K562 (cell line): ENCODE results near the gene TJP3. TPM values are rescaled to one million over a fixed set of nuclear protein-coding genes. Genes with fewer than 3 reads are reported as not detected.

Source experiments
- DPF2 ChIP-seq: fragments of 450-650 bp; IDR thresholded peaks from 2 replicates; pipeline ENCODE4 v1.6.1; 2016
- ESRRA ChIP-seq: fragments of 450-650 bp; IDR thresholded peaks from 2 replicates; pipeline ENCODE4 v1.6.1; 2014; ENCODE audit warnings: low read depth, mild to moderate bottlenecking, moderate library complexity, borderline replicate concordance
- HNRNPK ChIP-seq: fragments of 200-400 bp; formaldehyde crosslinking; IDR thresholded peaks from one replicate; pipeline ENCODE4 v1.6.1; 2018; ENCODE audit warnings: mild to moderate bottlenecking, low read depth, low read length; ENCODE audit not compliant: poor library complexity, severe bottlenecking
- KHSRP ChIP-seq: fragments of 450-650 bp; IDR thresholded peaks from 2 replicates; pipeline ENCODE4 v1.6.1; 2017
- NFIC ChIP-seq: fragments of 450-650 bp; IDR thresholded peaks from 2 replicates; pipeline ENCODE4 v1.6.1; 2017; ENCODE audit warnings: mild to moderate bottlenecking, inconsistent platforms
- PHB2 ChIP-seq: fragments of 450-650 bp; IDR thresholded peaks from 2 replicates; pipeline ENCODE4 v1.6.1; 2017; ENCODE audit warnings: low read depth
- SUPT5H ChIP-seq: fragments of 450-650 bp; IDR thresholded peaks from 2 replicates; pipeline ENCODE4 v1.6.1; 2016
- TAF7 ChIP-seq: fragments of 450-650 bp; IDR thresholded peaks from 2 replicates; pipeline ENCODE4 v1.6.1; 2016; ENCODE audit warnings: missing genetic modification characterization, missing compliant biosample characterization
- YY1 ChIP-seq, 3 experiments: IDR thresholded peaks; 2 replicates each; pipeline ENCODE4 v1.6.1; 2011; ENCODE audit warnings: low read length in 2 of 3, mild to moderate bottlenecking in 2 of 3, moderate library complexity in 2 of 3, borderline replicate concordance in 1 of 3, control low read depth in 1 of 3, low read depth in 1 of 3; ENCODE audit not compliant: insufficient read depth in 3 of 3, insufficient replicate concordance in 2 of 3, control insufficient read depth in 1 of 3, insufficient read length in 1 of 3; ENCODE audit errors: extremely low read depth in 1 of 3
- ZBTB8A ChIP-seq: fragments of 450-650 bp; IDR thresholded peaks from 2 replicates; pipeline ENCODE4 v1.6.1; 2018; ENCODE audit warnings: mild to moderate bottlenecking, moderate library complexity; ENCODE audit not compliant: partially characterized antibody
- ZNF766 ChIP-seq: fragments of 200-800 bp; sonication (Bioruptor generic); conservative IDR thresholded peaks from 2 replicates; pipeline ENCODE4 v1.6.1; 2016; ENCODE audit warnings: missing genetic modification characterization, missing compliant biosample characterization
- polyA plus RNA-seq, 8 experiments: library from polyadenylated mRNA; depleted of rRNA in 4 of 8; stranded (reverse) in 5 of 8; unstranded in 3 of 8; fragments of >200 nt; fragmentation: Nextera tagmentation in 2 of 8; fragmentation: Illumina TruSeq in 1 of 8; extraction: Ambion mirVana in 2 of 8; extraction: Trizol in 1 of 8; gene quantifications; 2 replicates each; pipeline versions ENCODE4 v1.2.1 to v1.2.3, GENCODE V29; 2011 to 2014; ENCODE audit warnings: inconsistent platforms in 1 of 8, missing spikeins in 1 of 8
- total RNA-seq, 7 experiments: library from RNA; depleted of rRNA in 6 of 7; stranded (reverse); fragments of >200 nt in 6 of 7; fragmentation: Illumina TruSeq in 2 of 7; extraction: Trizol in 2 of 7; gene quantifications; 2 replicates each; pipeline versions ENCODE4 v1.2.1 to v1.2.3, GENCODE V29; 2011 to 2021; ENCODE audit warnings: low replicate concordance in 1 of 7
- TF ChIP-seq, protein P1 (sequence below): fragments of 450-650 bp; IDR thresholded peaks from 2 replicates; pipeline ENCODE4 v1.6.1; 2016; ENCODE audit warnings: low read depth
- TF ChIP-seq, protein P2 (sequence below): fragments of 450-650 bp; IDR thresholded peaks from 2 replicates; pipeline ENCODE4 v1.6.1; 2017; ENCODE audit warnings: mild to moderate bottlenecking, moderate library complexity
- TF ChIP-seq, protein P3 (sequence below): fragments of 450-650 bp; formaldehyde crosslinking; conservative IDR thresholded peaks from 2 replicates; pipeline ENCODE4 v1.4.0; 2022; ENCODE audit warnings: mild to moderate bottlenecking, missing genetic modification characterization

TJP3 gene
- total and polyA plus RNA-seq, 9 of the 15 experiments (the other 6 are each of a cell fraction or from before 2014, with no cell fraction given): 0.11 to 2.4 (median 0.57) TPM; not detected in 1

DNA sequence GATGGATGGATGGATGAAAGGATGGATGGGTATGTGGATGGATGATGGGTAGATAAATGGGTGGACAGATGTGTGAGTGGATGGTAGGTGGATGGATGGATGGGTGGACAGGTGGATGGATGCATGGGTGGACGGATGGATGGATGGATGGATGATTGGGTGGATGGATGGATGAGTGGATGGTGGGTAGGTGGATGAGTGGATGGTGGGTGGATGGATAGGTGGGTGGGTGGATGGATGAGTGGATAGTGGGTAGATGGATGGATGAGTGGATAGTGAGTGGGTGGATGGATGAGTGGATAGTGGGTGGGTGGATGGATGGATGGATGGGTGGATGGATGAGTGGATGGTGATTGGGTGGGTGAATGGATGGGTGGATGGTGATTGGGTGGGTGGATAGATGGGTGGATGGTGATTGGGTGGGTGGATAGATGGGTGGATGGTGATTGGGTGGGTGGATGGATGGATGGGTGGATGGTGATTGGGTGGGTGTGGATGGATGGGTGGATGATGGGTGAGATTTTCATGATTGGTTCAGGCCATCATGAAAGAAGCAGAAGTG, 68.4 kb downstream of the TJP3 start (continued):
- TF ChIP-seq, protein P1, sequence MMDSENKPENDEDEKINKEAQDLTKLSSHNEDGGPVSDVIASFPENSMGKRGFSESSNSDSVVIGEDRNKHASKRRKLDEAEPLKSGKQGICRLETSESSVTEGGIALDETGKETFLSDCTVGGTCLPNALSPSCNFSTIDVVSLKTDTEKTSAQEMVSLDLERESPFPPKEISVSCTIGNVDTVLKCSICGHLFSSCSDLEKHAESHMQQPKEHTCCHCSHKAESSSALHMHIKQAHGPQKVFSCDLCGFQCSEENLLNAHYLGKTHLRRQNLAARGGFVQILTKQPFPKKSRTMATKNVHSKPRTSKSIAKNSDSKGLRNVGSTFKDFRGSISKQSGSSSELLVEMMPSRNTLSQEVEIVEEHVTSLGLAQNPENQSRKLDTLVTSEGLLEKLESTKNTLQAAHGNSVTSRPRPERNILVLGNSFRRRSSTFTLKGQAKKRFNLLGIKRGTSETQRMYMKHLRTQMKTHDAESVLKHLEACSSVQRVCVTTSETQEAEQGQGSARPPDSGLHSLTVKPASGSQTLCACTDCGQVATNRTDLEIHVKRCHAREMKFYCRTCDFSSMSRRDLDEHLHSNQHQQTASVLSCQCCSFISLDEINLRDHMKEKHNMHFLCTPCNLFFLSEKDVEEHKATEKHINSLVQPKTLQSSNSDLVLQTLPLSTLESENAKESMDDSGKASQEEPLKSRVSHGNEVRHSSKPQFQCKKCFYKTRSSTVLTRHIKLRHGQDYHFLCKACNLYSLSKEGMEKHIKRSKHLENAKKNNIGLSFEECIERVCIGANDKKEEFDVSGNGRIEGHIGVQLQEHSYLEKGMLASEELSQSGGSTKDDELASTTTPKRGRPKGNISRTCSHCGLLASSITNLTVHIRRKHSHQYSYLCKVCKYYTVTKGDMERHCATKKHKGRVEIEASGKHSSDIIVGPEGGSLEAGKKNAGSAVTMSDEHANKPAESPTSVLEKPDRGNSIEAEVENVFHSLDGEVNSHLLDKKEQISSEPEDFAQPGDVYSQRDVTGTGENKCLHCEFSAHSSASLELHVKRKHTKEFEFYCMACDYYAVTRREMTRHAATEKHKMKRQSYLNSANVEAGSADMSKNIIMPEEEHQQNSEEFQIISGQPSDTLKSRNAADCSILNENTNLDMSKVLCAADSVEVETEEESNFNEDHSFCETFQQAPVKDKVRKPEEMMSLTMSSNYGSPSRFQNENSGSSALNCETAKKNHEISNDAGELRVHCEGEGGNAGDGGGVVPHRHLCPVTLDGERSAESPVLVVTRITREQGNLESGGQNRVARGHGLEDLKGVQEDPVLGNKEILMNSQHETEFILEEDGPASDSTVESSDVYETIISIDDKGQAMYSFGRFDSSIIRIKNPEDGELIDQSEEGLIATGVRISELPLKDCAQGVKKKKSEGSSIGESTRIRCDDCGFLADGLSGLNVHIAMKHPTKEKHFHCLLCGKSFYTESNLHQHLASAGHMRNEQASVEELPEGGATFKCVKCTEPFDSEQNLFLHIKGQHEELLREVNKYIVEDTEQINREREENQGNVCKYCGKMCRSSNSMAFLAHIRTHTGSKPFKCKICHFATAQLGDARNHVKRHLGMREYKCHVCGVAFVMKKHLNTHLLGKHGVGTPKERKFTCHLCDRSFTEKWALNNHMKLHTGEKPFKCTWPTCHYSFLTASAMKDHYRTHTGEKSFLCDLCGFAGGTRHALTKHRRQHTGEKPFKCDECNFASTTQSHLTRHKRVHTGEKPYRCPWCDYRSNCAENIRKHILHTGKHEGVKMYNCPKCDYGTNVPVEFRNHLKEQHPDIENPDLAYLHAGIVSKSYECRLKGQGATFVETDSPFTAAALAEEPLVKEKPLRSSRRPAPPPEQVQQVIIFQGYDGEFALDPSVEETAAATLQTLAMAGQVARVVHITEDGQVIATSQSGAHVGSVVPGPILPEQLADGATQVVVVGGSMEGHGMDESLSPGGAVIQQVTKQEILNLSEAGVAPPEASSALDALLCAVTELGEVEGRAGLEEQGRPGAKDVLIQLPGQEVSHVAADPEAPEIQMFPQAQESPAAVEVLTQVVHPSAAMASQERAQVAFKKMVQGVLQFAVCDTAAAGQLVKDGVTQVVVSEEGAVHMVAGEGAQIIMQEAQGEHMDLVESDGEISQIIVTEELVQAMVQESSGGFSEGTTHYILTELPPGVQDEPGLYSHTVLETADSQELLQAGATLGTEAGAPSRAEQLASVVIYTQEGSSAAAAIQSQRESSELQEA: no peak
- TF ChIP-seq KHSRP (no peak), YY1 (IDR thresholded peaks at IDR 0.05; ENCODE audit: borderline replicate concordance in 1 of 3, control insufficient read depth in 1 of 3, extremely low read depth in 1 of 3, insufficient read depth in 3 of 3, insufficient read length in 1 of 3, insufficient replicate concordance in 2 of 3, low read depth in 1 of 3, low read length in 2 of 3) (no peak), TAF7 (no peak), HNRNPK (no peak), NFIC (no peak; the same call in 1 of the 2 replicates), DPF2 (no peak), ESRRA (no peak), ZBTB8A (no peak), SUPT5H (peak; percentile 58), PHB2 (no peak), ZNF766 (CRISPR knock-in tag) (no peak)
- TF ChIP-seq, protein P2, sequence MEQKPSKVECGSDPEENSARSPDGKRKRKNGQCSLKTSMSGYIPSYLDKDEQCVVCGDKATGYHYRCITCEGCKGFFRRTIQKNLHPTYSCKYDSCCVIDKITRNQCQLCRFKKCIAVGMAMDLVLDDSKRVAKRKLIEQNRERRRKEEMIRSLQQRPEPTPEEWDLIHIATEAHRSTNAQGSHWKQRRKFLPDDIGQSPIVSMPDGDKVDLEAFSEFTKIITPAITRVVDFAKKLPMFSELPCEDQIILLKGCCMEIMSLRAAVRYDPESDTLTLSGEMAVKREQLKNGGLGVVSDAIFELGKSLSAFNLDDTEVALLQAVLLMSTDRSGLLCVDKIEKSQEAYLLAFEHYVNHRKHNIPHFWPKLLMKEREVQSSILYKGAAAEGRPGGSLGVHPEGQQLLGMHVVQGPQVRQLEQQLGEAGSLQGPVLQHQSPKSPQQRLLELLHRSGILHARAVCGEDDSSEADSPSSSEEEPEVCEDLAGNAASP: no peak
- TF ChIP-seq, protein P3, sequence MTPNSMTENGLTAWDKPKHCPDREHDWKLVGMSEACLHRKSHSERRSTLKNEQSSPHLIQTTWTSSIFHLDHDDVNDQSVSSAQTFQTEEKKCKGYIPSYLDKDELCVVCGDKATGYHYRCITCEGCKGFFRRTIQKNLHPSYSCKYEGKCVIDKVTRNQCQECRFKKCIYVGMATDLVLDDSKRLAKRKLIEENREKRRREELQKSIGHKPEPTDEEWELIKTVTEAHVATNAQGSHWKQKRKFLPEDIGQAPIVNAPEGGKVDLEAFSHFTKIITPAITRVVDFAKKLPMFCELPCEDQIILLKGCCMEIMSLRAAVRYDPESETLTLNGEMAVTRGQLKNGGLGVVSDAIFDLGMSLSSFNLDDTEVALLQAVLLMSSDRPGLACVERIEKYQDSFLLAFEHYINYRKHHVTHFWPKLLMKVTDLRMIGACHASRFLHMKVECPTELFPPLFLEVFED (CRISPR knock-in tag): 0 out of 2 replicates have a peak, but pooled peaks have one; percentile 43
